ENCODE measurements around the gene ZBTB40.

ZBTB40 gene

DNA sequence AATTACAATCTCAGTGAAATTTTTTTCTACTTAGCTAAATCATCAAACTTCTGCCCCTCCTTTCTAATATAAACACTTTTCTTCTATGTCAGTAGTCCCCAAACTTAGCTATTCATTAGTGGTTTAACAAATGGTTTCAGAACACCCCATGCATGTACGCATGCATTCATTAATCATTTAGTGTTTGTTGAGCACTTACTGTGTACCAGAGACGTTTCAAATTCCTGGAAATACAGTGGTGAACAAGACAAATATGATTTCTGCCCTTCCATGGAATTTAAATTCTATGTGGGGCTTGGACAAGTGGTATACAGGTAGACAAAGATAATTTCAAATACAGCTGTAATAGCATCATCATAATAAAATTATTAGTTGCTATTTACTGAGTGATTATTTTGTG lies 1.5 kb downstream of the ZBTB40 start:
- Histone ChIP-seq H3K27me3 (ENCODE audit: insufficient read depth, poor library complexity, severe bottlenecking) (no peaks in the 10 kb centered on the region), H3K27ac (ENCODE audit: poor library complexity, severe bottlenecking) (no peak overlapping the region), H3K9me3 (ENCODE audit: severe bottlenecking) (no peaks in the 10 kb centered on the region), H3K4me1 (ENCODE audit: insufficient read depth, poor library complexity, severe bottlenecking) (no peaks in the 10 kb centered on the region), H3K4me3 (ENCODE audit: severe bottlenecking) (no peak overlapping the region), H3K36me3 (ENCODE audit: low read depth) (no peaks in the 10 kb centered on the region)
- ATAC-seq (ENCODE audit: low read depth) (no peak), DNase-seq (ENCODE audit: low spot score) (no peak)
- TF ChIP-seq, protein P1, sequence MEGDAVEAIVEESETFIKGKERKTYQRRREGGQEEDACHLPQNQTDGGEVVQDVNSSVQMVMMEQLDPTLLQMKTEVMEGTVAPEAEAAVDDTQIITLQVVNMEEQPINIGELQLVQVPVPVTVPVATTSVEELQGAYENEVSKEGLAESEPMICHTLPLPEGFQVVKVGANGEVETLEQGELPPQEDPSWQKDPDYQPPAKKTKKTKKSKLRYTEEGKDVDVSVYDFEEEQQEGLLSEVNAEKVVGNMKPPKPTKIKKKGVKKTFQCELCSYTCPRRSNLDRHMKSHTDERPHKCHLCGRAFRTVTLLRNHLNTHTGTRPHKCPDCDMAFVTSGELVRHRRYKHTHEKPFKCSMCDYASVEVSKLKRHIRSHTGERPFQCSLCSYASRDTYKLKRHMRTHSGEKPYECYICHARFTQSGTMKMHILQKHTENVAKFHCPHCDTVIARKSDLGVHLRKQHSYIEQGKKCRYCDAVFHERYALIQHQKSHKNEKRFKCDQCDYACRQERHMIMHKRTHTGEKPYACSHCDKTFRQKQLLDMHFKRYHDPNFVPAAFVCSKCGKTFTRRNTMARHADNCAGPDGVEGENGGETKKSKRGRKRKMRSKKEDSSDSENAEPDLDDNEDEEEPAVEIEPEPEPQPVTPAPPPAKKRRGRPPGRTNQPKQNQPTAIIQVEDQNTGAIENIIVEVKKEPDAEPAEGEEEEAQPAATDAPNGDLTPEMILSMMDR (IDR thresholded peaks at IDR 0.05; ENCODE audit: poor library complexity, severe bottlenecking): no peak

DNA sequence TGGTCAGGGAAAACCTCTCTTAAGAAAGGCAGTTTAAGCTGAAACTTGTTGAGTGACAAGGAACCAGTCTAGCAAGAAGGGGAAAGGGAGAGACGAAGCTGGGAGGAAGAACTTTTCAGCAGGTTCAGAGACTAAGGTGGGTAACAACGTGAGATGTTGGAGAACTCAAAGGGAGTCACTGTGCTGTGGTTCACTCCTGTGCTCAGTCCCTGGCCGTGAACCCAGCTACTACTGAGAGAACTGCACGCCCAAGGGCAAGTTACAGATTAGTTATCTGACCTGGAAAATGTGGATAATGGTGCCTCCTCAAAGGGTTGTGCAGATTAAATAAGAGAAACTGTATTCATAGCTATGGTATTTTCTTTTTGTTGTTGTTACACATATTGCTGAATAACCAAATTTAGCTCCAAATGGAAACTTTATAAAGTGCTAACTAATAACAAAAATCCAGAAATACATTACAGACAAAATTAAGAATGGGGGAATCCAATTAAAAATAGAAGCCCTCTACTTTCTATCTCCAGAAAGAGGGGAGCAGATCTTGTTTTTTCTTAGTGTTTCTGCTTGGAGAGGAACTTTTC lies 2.9 kb downstream of the ZBTB40 start:
- Histone ChIP-seq H3K4me3 (ENCODE audit: severe bottlenecking) (no peak overlapping the region), H3K36me3 (ENCODE audit: low read depth) (no peaks in the 10 kb centered on the region), H3K9me3 (ENCODE audit: severe bottlenecking) (no peaks in the 10 kb centered on the region), H3K27ac (ENCODE audit: poor library complexity, severe bottlenecking) (no peak overlapping the region), H3K4me1 (ENCODE audit: insufficient read depth, poor library complexity, severe bottlenecking) (no peaks in the 10 kb centered on the region), H3K27me3 (ENCODE audit: insufficient read depth, poor library complexity, severe bottlenecking) (no peaks in the 10 kb centered on the region)
- DNase-seq (ENCODE audit: low spot score) (no peak), ATAC-seq (ENCODE audit: low read depth) (no peak)
- TF ChIP-seq, protein P1 (IDR thresholded peaks at IDR 0.05; ENCODE audit: poor library complexity, severe bottlenecking): no peak

DNA sequence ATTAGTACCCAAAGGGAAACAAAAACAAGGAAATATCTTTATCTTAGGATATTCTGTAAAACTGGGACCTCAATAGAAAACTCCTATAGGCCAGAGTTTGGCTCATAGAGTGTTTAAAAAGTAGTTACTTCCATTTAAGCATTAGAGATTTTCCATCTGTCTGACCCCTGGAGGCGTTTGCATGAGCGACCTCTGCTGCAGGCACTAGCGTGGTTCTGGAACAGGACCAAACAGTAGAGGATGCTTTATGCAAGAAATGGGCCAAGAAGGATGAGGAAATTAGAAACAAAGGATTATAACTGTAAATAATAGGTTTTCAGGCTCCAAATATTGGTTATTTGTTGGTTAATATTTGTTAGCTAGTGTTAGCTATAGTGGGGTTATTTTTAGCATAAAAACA lies 5.7 kb downstream of the ZBTB40 start:
- ATAC-seq (ENCODE audit: low read depth): no peak
- no peaks in the 10 kb centered on the region for H3K27me3 ChIP-seq (ENCODE audit: insufficient read depth, poor library complexity, severe bottlenecking)
- TF ChIP-seq, protein P1 (IDR thresholded peaks at IDR 0.05; ENCODE audit: poor library complexity, severe bottlenecking): no peak
- no peak overlapping the region for H3K27ac ChIP-seq (ENCODE audit: poor library complexity, severe bottlenecking)
- H3K36me3 ChIP-seq (ENCODE audit: low read depth): no peaks in the 10 kb centered on the region
- no peak for DNase-seq (ENCODE audit: low spot score)
- H3K4me3 ChIP-seq (ENCODE audit: severe bottlenecking): no peak overlapping the region
- no peaks in the 10 kb centered on the region for H3K9me3 ChIP-seq (ENCODE audit: severe bottlenecking)
- no peaks in the 10 kb centered on the region for H3K4me1 ChIP-seq (ENCODE audit: insufficient read depth, poor library complexity, severe bottlenecking)

DNA sequence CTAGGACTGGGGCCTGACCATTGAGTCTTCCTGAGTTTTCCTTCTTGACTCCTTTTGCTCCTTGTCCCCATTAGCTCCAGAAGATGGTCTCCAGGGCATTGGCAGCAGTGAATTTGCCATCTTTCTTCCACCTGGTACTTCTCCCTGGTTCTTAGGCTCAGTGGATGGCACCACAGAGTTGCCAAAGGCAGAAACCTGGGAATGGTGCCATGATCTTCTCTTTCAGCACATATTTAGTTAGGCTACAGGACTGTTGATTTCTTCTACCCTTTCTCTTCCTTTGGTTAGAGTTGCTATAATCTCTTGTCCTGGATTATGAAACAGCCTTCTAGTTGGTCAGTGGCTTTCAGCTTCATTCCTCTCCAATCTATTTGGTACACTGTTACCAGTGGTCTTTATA lies 6.2 kb downstream of the ZBTB40 start:
- no peaks in the 10 kb centered on the region for H3K4me1 ChIP-seq (ENCODE audit: insufficient read depth, poor library complexity, severe bottlenecking)
- H3K27me3 ChIP-seq (ENCODE audit: insufficient read depth, poor library complexity, severe bottlenecking): no peaks in the 10 kb centered on the region
- H3K27ac ChIP-seq (ENCODE audit: poor library complexity, severe bottlenecking): no peak overlapping the region
- DNase-seq (ENCODE audit: low spot score) (no peak), ATAC-seq (ENCODE audit: low read depth) (no peak)
- TF ChIP-seq, protein P1 (IDR thresholded peaks at IDR 0.05; ENCODE audit: poor library complexity, severe bottlenecking): no peak
- no peak overlapping the region for H3K4me3 ChIP-seq (ENCODE audit: severe bottlenecking)
- no peaks in the 10 kb centered on the region for H3K9me3 ChIP-seq (ENCODE audit: severe bottlenecking)
- no peaks in the 10 kb centered on the region for H3K36me3 ChIP-seq (ENCODE audit: low read depth)

DNA sequence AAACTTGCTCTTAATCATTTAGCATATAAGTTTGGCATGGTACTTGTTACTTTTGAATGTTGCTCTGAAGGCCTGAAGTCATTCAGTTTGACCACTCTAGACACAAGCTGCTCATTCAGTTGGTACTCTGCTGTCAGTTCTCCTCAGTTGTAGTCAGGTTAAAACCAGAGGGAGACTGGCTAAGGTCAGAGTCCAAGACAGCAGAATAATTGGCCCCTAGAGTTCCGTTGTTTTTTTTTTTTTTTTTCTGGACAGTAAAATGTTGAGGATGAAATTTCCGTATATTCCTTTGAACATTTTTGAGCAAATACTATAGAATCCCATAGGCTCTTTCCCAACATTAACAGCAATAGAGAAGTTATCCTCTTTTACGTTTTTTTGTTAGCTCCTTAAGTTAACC lies 9.4 kb downstream of the ZBTB40 start:
- TF ChIP-seq, protein P1 (IDR thresholded peaks at IDR 0.05; ENCODE audit: poor library complexity, severe bottlenecking): no peak
- no peak overlapping the region for H3K27ac ChIP-seq (ENCODE audit: poor library complexity, severe bottlenecking)
- H3K27me3 ChIP-seq (ENCODE audit: insufficient read depth, poor library complexity, severe bottlenecking): no peaks in the 10 kb centered on the region
- ATAC-seq (ENCODE audit: low read depth): no peak
- no peaks in the 10 kb centered on the region for H3K4me1 ChIP-seq (ENCODE audit: insufficient read depth, poor library complexity, severe bottlenecking)
- no peak overlapping the region for H3K4me3 ChIP-seq (ENCODE audit: severe bottlenecking)
- no peaks in the 10 kb centered on the region for H3K9me3 ChIP-seq (ENCODE audit: severe bottlenecking)
- DNase-seq (ENCODE audit: low spot score): no peak
- H3K36me3 ChIP-seq (ENCODE audit: low read depth): no peaks in the 10 kb centered on the region

All from RWPE2 (cell line).